BLaER1 treated with 17β-estradiol and CSF1 and Interleukin-3, amounts not matched to agents 10 nM and 100 nM (cell line): ENCODE measurements around the gene SMPD2.

ENCODE experiments used
- H3K27ac ChIP-seq, 11 experiments: shearing (Covaris generic); formaldehyde crosslinking; 2 replicates each; pipeline ENCODE4 v1.8.1; 2022
- H3K27me3 ChIP-seq, 11 experiments: shearing (Covaris generic); formaldehyde crosslinking; 2 replicates each; pipeline ENCODE4 v1.8.1; 2022
- H3K36me3 ChIP-seq, 11 experiments: shearing (Covaris generic); formaldehyde crosslinking; 2 replicates each; pipeline ENCODE4 v1.8.1; 2022
- H3K4me1 ChIP-seq, 10 experiments: shearing (Covaris generic); formaldehyde crosslinking; 2 replicates each; pipeline ENCODE4 v1.8.1; 2022
- H3K4me2 ChIP-seq, 11 experiments: shearing (Covaris generic); formaldehyde crosslinking; 2 replicates each; pipeline ENCODE4 v1.8.1; 2022
- H3K4me3 ChIP-seq, 10 experiments: shearing (Covaris generic); formaldehyde crosslinking; 2 replicates each; pipeline ENCODE4 v1.8.1; 2022
- H3K9ac ChIP-seq, 11 experiments: shearing (Covaris generic); formaldehyde crosslinking; 2 replicates each; pipeline ENCODE4 v1.8.1; 2022
- H3K9me3 ChIP-seq, 11 experiments: shearing (Covaris generic); formaldehyde crosslinking; replicated peaks in 1 of 11; 2 replicates each; pipeline ENCODE4 v1.8.1; 2022
- H4K20me1 ChIP-seq, 11 experiments: shearing (Covaris generic); formaldehyde crosslinking; 2 replicates each; pipeline ENCODE4 v1.8.1; 2022
- Cebpa-rat ChIP-seq, 11 experiments: shearing (Covaris generic); IDR thresholded peaks; 2 replicates each; pipeline ENCODE4 v1.8.1; 2022

SMPD2 gene

DNA sequence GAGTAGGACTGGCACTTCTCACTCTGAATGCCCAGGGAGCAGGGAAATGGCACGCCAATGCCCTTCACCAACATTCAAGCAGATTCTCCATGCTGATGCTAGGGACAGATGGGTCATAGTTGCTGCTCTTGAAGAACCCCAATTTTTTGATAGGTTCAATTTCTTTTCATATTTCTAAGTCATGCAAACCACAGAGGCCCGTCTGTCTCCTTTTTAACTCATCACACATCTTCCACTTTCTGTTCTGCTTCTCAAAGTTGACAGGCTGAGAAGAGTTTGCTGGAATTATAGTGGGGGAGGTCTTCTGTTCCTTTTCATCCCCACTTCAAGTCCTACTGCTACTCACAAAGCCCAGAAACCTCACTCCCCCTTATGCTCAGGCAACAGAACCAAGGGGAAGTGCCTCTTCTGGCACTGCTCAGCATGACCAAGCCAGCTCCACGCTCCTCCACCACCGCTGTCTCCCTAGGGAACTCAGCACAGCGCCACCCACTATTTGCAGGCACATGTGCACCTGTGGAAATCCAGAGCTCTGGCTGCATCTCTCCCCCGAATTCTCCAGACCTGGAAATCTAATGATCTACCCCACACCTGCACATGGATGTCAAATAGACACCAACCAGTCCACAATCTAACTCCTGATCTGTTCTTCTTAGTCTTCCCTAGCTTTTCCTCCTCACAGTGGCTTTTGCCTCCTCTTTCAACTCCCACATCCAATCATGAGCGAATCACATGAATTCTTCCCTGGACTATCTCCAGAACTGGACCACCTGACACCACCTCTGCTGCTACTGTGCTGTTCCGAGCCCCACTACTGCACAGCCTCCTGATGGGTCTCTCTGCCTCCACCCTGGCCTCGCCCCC, 31.8 kb downstream of the SMPD2 start:
- H3K36me3 ChIP-seq: peaks cover 91 to 100% (median 100%) of the 10 kb centered on the region in 11 experiments
- H3K4me2 ChIP-seq: peak overlapping the region; percentile 47 to 87 (median 64)
- no peaks in the 10 kb centered on the region for H3K27me3 ChIP-seq
- peak overlapping the region in 4 of 11 experiments; percentile 2 to 37 (median 17); a peak in 5 of 22 replicates for H3K27ac ChIP-seq
- no peak for TF ChIP-seq Cebpa-rat (IDR thresholded peaks at IDR 0.05)
- H4K20me1 ChIP-seq: peaks cover 29 to 99% (median 87%) of the 10 kb centered on the region in 11 experiments; a peak in 21 of 22 replicates
- H3K9ac ChIP-seq: peak overlapping the region in 4 of 11 experiments; percentile 1 to 42 (median 31); a peak in 2 of 22 replicates
- H3K9me3 ChIP-seq: no peaks in the 10 kb centered on the region
- peaks cover 27 to 40% (median 34%) of the 10 kb centered on the region in 10 experiments for H3K4me1 ChIP-seq
- H3K4me3 ChIP-seq: peak overlapping the region in 1 of 10 experiments; percentile 27; a peak in 1 of 20 replicates

DNA sequence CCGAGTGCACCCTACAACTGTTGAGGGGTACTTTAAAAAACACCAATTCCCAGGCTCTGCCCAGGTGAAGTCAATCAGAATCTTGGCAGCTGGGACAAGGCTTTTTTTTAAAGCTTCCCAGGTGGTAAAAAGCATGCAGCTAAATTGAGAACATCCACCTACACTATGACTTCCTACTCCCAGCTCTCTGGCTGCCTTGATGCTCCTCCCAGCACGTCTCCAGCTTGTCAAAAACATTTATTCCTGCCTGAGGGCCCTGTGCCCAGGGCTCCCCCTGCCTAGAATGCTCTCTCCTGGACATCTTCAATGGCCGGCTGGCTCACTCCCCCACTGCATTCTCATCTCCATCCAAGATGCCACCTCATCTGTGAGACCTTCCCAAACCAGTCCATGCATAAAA, 32.6 kb downstream of the SMPD2 start:
- peak overlapping the region; percentile 47 to 87 (median 64); a peak in 21 of 22 replicates for H3K4me2 ChIP-seq
- H3K9me3 ChIP-seq: no peaks in the 10 kb centered on the region
- H3K27me3 ChIP-seq: no peaks in the 10 kb centered on the region
- 0 out of 22 replicates have a peak overlapping the region, but pooled peaks of 1 of the 11 experiments have one; percentile 12 for H3K27ac ChIP-seq
- H4K20me1 ChIP-seq: peaks cover 29 to 100% (median 90%) of the 10 kb centered on the region in 11 experiments; a peak in 21 of 22 replicates
- H3K4me1 ChIP-seq: peaks cover 35 to 48% (median 41%) of the 10 kb centered on the region in 10 experiments
- 0 out of 22 replicates have a peak overlapping the region, but pooled peaks of 2 of the 11 experiments have one; percentile 34 to 42 for H3K9ac ChIP-seq
- TF ChIP-seq Cebpa-rat (IDR thresholded peaks at IDR 0.05): no peak
- H3K4me3 ChIP-seq: no peak overlapping the region
- peaks cover 90 to 100% (median 100%) of the 10 kb centered on the region in 11 experiments for H3K36me3 ChIP-seq

DNA sequence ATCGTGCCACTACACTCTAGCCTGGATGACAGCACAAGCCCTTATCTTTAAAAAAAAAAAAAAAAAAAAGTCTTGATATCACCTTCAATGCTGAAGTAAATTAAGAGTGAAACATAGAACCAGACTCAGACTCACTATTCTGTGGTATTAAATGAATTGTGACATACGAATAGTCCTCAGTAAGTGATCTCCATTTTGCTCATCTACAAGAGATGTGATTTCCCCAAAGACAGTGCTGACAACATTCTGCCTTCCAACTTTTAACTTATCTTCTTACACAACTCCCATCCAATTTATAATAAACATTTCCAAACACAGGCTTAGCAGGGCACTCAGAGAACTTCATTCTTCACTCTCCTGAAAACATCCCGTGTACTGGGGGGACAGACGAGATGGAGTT, 34.5 kb downstream of the SMPD2 start:
- H3K27ac ChIP-seq: no peak overlapping the region
- peaks cover 75 to 100% (median 97%) of the 10 kb centered on the region in 11 experiments for H3K36me3 ChIP-seq
- TF ChIP-seq Cebpa-rat (IDR thresholded peaks at IDR 0.05): no peak
- H3K4me3 ChIP-seq: no peak overlapping the region
- no peak overlapping the region for H3K9ac ChIP-seq
- H4K20me1 ChIP-seq: peaks cover 31 to 100% (median 89%) of the 10 kb centered on the region in 11 experiments; a peak in 21 of 22 replicates
- H3K27me3 ChIP-seq: no peaks in the 10 kb centered on the region
- no peak overlapping the region for H3K4me2 ChIP-seq
- H3K9me3 ChIP-seq: no peaks in the 10 kb centered on the region; a peak in 1 of 22 replicates
- peaks cover 54 to 66% (median 60%) of the 10 kb centered on the region in 10 experiments for H3K4me1 ChIP-seq

DNA sequence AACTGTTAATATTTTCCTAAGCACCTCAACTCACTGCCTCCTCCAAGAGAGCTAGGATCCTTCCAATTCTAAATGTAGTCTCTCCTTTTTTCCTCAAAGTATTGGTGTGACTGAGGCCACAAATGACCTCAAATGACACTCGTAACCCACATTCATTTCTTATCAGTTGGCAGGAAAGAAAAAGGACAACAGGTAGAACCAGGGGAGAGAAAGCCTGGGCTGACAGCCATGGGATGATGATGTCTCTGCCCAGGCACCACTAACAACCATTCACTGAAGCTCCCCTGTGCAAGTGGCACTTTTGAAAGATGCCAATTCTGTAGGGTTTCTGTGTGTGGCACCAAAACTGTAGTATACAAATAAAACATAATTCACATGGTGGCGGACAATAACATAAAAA, 35.1 kb downstream of the SMPD2 start:
- Histone ChIP-seq H3K27me3 (no peaks in the 10 kb centered on the region), H4K20me1 (peaks cover 37 to 100% (median 89%) of the 10 kb centered on the region in 11 experiments; a peak in 21 of 22 replicates), H3K9me3 (peaks cover 0 to 4% (median 0%) of the 10 kb centered on the region in 11 experiments; a peak in 4 of 22 replicates), H3K4me1 (peaks cover 60 to 73% (median 66%) of the 10 kb centered on the region in 10 experiments), H3K4me2 (no peak overlapping the region), H3K36me3 (peaks cover 73 to 100% (median 97%) of the 10 kb centered on the region in 11 experiments), H3K9ac (peak overlapping the region in 1 of 11 experiments; percentile 14; a peak in 1 of 22 replicates), H3K27ac (no peak overlapping the region), H3K4me3 (no peak overlapping the region)
- no peak for TF ChIP-seq Cebpa-rat (IDR thresholded peaks at IDR 0.05)

DNA sequence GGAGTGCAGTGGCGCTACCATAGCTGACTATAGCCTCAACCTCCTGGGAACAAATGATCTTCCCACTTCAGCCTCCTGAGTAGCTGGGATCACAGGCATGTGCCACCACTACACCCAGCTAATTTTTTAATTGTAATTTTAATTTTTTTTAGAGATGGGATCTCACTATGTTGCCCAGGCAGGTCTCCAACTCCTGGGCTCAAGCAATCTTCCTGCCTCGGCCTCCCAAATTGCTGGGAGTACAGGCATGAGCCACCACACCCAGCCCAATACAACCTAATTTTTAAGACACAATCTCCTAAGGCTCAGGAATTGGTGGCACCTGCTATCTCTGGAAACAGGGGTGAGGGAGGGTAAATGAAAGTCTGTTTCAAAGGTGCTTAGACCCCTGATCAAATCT, 36.7 kb downstream of the SMPD2 start:
- no peak for TF ChIP-seq Cebpa-rat (IDR thresholded peaks at IDR 0.05)
- Histone ChIP-seq H4K20me1 (peaks cover 27 to 99% (median 89%) of the 10 kb centered on the region in 11 experiments; a peak in 21 of 22 replicates), H3K27me3 (no peaks in the 10 kb centered on the region), H3K4me3 (0 out of 20 replicates have a peak overlapping the region, but pooled peaks of 2 of the 10 experiments have one; percentile 9 to 98), H3K9me3 (peaks cover 0 to 4% (median 0%) of the 10 kb centered on the region in 11 experiments; a peak in 4 of 22 replicates), H3K27ac (no peak overlapping the region), H3K4me1 (peaks cover 67 to 80% (median 73%) of the 10 kb centered on the region in 10 experiments), H3K4me2 (peak overlapping the region; percentile 66 to 97 (median 88)), H3K9ac (peak overlapping the region in 2 of 11 experiments; percentile 20 to 49; a peak in 2 of 22 replicates), H3K36me3 (peaks cover 71 to 98% (median 95%) of the 10 kb centered on the region in 11 experiments)

DNA sequence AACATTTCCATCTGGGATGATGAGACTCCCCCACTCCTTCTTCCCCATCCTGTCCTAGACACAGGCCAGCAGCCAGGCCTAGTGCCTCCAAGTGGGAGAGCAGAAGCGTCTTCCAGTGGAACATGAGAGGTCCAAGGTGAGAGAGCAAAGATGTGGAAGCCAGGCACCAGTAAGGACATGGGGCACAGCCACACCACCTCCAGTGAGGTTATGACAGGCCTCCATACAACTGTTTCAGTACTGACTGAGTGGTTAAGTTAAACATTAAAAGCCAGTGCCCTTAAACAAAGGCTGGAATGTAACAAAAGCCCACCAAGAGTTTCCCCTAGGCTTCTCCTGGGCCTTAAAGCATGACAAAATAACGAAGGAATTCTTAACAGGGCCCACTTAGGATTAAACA, 37.2 kb downstream of the SMPD2 start:
- no peak overlapping the region; a peak in 1 of 22 replicates for H3K27ac ChIP-seq
- peaks cover 24 to 94% (median 84%) of the 10 kb centered on the region in 11 experiments; a peak in 21 of 22 replicates for H4K20me1 ChIP-seq
- H3K36me3 ChIP-seq: peaks cover 70 to 93% (median 90%) of the 10 kb centered on the region in 11 experiments
- H3K9me3 ChIP-seq: peaks cover 0 to 4% (median 0%) of the 10 kb centered on the region in 11 experiments; a peak in 4 of 22 replicates
- H3K4me2 ChIP-seq: peak overlapping the region; percentile 66 to 97 (median 88)
- no peak for TF ChIP-seq Cebpa-rat (IDR thresholded peaks at IDR 0.05)
- peak overlapping the region in 6 of 10 experiments; percentile 9 to 98 (median 18); a peak in 4 of 20 replicates for H3K4me3 ChIP-seq
- H3K9ac ChIP-seq: peak overlapping the region in 3 of 11 experiments; percentile 2 to 49 (median 20); a peak in 4 of 22 replicates
- H3K27me3 ChIP-seq: no peaks in the 10 kb centered on the region
- peaks cover 62 to 75% (median 69%) of the 10 kb centered on the region in 10 experiments for H3K4me1 ChIP-seq

DNA sequence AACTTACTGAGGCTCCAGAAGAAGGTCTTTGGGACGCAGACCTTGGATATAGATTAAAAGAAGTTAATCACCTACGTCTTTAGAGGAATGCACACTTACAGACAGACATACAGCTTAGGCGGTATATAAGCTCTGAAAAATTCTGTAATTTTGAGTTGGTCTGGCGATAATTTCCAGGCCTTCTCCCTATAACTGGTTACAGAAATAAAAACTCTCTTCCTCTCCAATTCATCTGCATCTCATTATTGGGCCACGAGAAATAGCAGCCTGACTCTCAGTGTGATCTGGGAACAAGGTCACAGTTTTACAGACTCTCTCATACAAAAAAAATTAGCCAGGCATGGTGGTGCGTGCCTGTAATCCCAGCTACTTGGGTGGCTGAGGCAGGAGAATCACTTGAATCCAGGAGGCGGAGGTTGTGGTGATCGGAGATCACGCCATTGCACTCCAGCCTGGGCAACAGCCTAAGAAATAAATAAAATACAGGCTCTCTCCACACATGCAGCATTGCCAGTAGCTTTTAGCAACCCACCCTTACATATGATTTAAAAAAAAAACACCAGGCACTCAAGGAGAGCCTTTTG, 37.8 kb downstream of the SMPD2 start:
- Histone ChIP-seq H3K36me3 (peaks cover 64 to 87% (median 85%) of the 10 kb centered on the region in 11 experiments), H3K9ac (peak overlapping the region in 7 of 11 experiments; percentile 1 to 49 (median 19); a peak in 8 of 22 replicates), H3K27ac (no peak overlapping the region; a peak in 2 of 22 replicates), H3K4me3 (peak overlapping the region in 9 of 10 experiments; percentile 21 to 98 (median 40); a peak in 11 of 20 replicates), H3K4me1 (peaks cover 57 to 69% (median 63%) of the 10 kb centered on the region in 10 experiments), H4K20me1 (peaks cover 19 to 88% (median 78%) of the 10 kb centered on the region in 11 experiments; a peak in 21 of 22 replicates), H3K27me3 (no peaks in the 10 kb centered on the region), H3K9me3 (peaks cover 0 to 4% (median 0%) of the 10 kb centered on the region in 11 experiments; a peak in 4 of 22 replicates), H3K4me2 (peak overlapping the region; percentile 66 to 97 (median 88))
- no peak for TF ChIP-seq Cebpa-rat (IDR thresholded peaks at IDR 0.05)
